SH-SY5Y (cell line): ENCODE measurements around the gene HLA-DQA2.

Experiments used
- GATA2 ChIP-seq: IDR thresholded peaks from 2 replicates; pipeline ENCODE4 v1.6.1; 2011; ENCODE audit warnings: mild to moderate bottlenecking, low read depth, low read length
- GATA3 ChIP-seq: IDR thresholded peaks from 2 replicates; pipeline ENCODE4 v1.6.1; 2011; ENCODE audit warnings: low read depth, mild to moderate bottlenecking, low read length, moderate library complexity

DNA sequence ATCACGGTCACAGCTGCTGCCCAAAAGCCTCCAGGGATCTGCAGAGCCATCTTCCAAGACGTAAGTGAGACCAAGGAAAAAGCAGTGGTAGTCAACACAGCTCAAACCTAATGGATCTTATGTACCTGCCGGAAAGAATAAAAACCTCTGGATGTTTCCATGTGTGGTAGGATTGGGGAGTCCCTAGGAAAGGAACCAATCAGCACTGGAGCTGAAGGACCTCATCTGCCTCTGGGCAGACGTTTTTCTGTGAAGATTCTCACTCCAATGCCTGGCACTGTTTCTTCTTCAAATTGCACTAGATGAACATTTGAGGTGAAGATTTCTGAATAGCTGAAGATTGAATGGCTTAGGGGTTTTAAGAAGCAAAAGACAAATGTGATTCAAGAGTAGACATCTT lies 22.2 kb downstream of the HLA-DQA2 start, which contains the start of gene HLA-DQB2:
- TF ChIP-seq GATA2 (no peak), GATA3 (no peak)
